GM12878 (cell line): ENCODE data around the gene SLITRK4. TPM values are rescaled to one million over a fixed set of nuclear protein-coding genes. Genes with fewer than 3 reads are reported as not detected.

Experiments
- ATAC-seq: fragments of 200-7000 bp; cut with Tn5 transposase; 3 replicates; pipeline ENCODE4 v1.9.1; 2020; ENCODE audit warnings: mild to moderate bottlenecking, moderate library complexity
- BruUV-seq: library from RNA; stranded (reverse); fragments of 400-500 nt; replicated peaks from 2 replicates; lab custom pipeline; 2021; lab: Mats Ljungman, UMichigan
- CTCF ChIA-PET: fragments of 300-600 bp; sonication (Branson Sonifier 250); formaldehyde crosslinking; extraction: SDS; loops from one replicate; lab custom pipeline; 2021; ENCODE audit warnings: inconsistent platforms; lab: Yijun Ruan, JAX
- POLR2A ChIA-PET: fragments of 350-600 bp; formaldehyde crosslinking; extraction: SDS; loops from one replicate; lab custom pipeline; 2021; ENCODE audit warnings: inconsistent platforms; lab: Charles Lee
- RAD21 ChIA-PET: fragments of 300-600 bp; sonication (Branson Sonifier 250); formaldehyde crosslinking; loops from one replicate; lab custom pipeline; 2023; ENCODE audit warnings: antibody characterized with exemption; ENCODE audit not compliant: unreplicated experiment; lab: Charles Lee
- SMC1A ChIA-PET: fragments of 300-600 bp; sonication (Branson Sonifier 250); formaldehyde crosslinking; loops from one replicate; lab custom pipeline; 2023; ENCODE audit not compliant: unreplicated experiment, uncharacterized antibody; lab: Charles Lee
- DNase-seq: peaks from one replicate; pipeline ENCODE4 v3.0.0-alpha.2; 2011; ENCODE audit warnings: low read depth, low spot score
- FAIRE-seq: peaks from 3 replicates; lab custom pipeline; 2011; peaks lifted over from hg19 to GRCh38; lab: Jason Lieb, UNC
- H2AFZ ChIP-seq: 2 replicates; pipeline ENCODE4 v1.6.0; 2011; ENCODE audit warnings: low read depth, low read length, control low read depth; ENCODE audit not compliant: control insufficient read depth
- H3K27ac ChIP-seq: 2 replicates; pipeline ENCODE4 v1.5.1; 2011; ENCODE audit warnings: control low read depth; ENCODE audit not compliant: control insufficient read depth, insufficient read depth
- H3K27me3 ChIP-seq, 2 experiments: replicated peaks in 1 of 2; 2 replicates each; pipeline versions ENCODE4 v1.6.0 to v1.6.1; 2011; ENCODE audit warnings: low read length in 1 of 2; ENCODE audit not compliant: control insufficient read depth in 2 of 2, insufficient read depth in 2 of 2
- H3K36me3 ChIP-seq, 2 experiments: 2 replicates each; pipeline ENCODE4 v1.5.1; 2011; ENCODE audit warnings: low read length in 1 of 2; ENCODE audit not compliant: control insufficient read depth in 2 of 2, insufficient read depth in 2 of 2
- H3K4me1 ChIP-seq: 2 replicates; pipeline ENCODE4 v1.6.1; 2011; ENCODE audit warnings: mild to moderate bottlenecking, low read length, moderate library complexity, mixed read lengths; ENCODE audit not compliant: control insufficient read depth, insufficient read depth
- H3K4me2 ChIP-seq: 2 replicates; pipeline ENCODE4 v1.6.0; 2011; ENCODE audit warnings: control low read depth; ENCODE audit not compliant: control insufficient read depth, insufficient read depth
- H3K4me3 ChIP-seq: fragments of 200-600 bp; sonication (generic); 2 replicates; pipeline ENCODE4 v1.5.1; 2016
- H3K79me2 ChIP-seq: 2 replicates; pipeline ENCODE4 v1.6.0; 2011; ENCODE audit warnings: low read length; ENCODE audit not compliant: control insufficient read depth, insufficient read depth
- H3K9ac ChIP-seq: 2 replicates; pipeline ENCODE4 v1.8.0; 2011; ENCODE audit warnings: low read length, control low read depth, mixed read lengths; ENCODE audit not compliant: control insufficient read depth, insufficient read depth
- H3K9me3 ChIP-seq: replicated peaks from 3 replicates; pipeline ENCODE4 v1.5.1; 2011; ENCODE audit warnings: mild to moderate bottlenecking, low read length; ENCODE audit not compliant: control insufficient read depth, insufficient read depth
- H4K20me1 ChIP-seq: 2 replicates; pipeline ENCODE4 v1.6.0; 2011; ENCODE audit not compliant: control insufficient read depth, insufficient read depth
- ASH2L ChIP-seq: fragments of 300-600, 200-600 bp; sonication (generic); IDR thresholded peaks from 2 replicates; pipeline ENCODE4 v1.6.1; 2017; ENCODE audit warnings: low read depth, mild to moderate bottlenecking, borderline replicate concordance
- BACH1 ChIP-seq: fragments of 450-650 bp; IDR thresholded peaks from 2 replicates; pipeline ENCODE4 v1.6.1; 2017; ENCODE audit warnings: mild to moderate bottlenecking, borderline replicate concordance
- BRCA1 ChIP-seq: IDR thresholded peaks from 2 replicates; pipeline ENCODE4 v1.6.1; 2011; ENCODE audit warnings: low read depth, low read length, improper control_type of control experiment
- CBX3 ChIP-seq: fragments of 200-600 bp; sonication (generic); IDR thresholded peaks from 2 replicates; pipeline ENCODE4 v1.6.1; 2016; ENCODE audit warnings: low read depth, borderline replicate concordance
- CREM ChIP-seq: IDR thresholded peaks from 2 replicates; pipeline ENCODE4 v1.6.1; 2014; ENCODE audit warnings: antibody characterized with exemption, low read depth
- LARP7 ChIP-seq: fragments of 450-650 bp; IDR thresholded peaks from 2 replicates; pipeline ENCODE4 v1.6.1; 2017; ENCODE audit warnings: mild to moderate bottlenecking
- MXI1 ChIP-seq: fragments of 150-350 bp; IDR thresholded peaks from 2 replicates; pipeline ENCODE4 v1.6.1; 2011; ENCODE audit warnings: low read depth, mild to moderate bottlenecking, inconsistent platforms, low read length, improper control_type of control experiment
- MYB ChIP-seq: fragments of 150-350 bp; IDR thresholded peaks from 2 replicates; pipeline ENCODE4 v1.6.1; 2014; ENCODE audit warnings: mild to moderate bottlenecking, low read depth, low read length, borderline replicate concordance
- POLR2A ChIP-seq: IDR thresholded peaks from 2 replicates; pipeline ENCODE4 v1.6.1; 2011; ENCODE audit warnings: low read depth, mild to moderate bottlenecking, low read length
- POLR2AphosphoS5 ChIP-seq: IDR thresholded peaks from 2 replicates; pipeline ENCODE4 v1.6.1; 2011; ENCODE audit warnings: mild to moderate bottlenecking, low read length, inconsistent platforms
- SPI1 ChIP-seq: IDR thresholded peaks from 2 replicates; pipeline ENCODE4 v1.6.1; 2011; ENCODE audit warnings: low read depth, mild to moderate bottlenecking, low read length, moderate library complexity, borderline replicate concordance; ENCODE audit not compliant: insufficient read depth
- TARDBP ChIP-seq: IDR thresholded peaks from 2 replicates; pipeline ENCODE4 v1.6.1; 2016; ENCODE audit warnings: borderline replicate concordance
- WRNIP1 ChIP-seq: IDR thresholded peaks from 2 replicates; pipeline ENCODE4 v1.6.1; 2011; ENCODE audit warnings: low read depth, low read length, improper control_type of control experiment, borderline replicate concordance
- ZNF622 ChIP-seq: fragments of 450-650 bp; IDR thresholded peaks from 2 replicates; pipeline ENCODE4 v1.6.1; 2017; ENCODE audit warnings: mild to moderate bottlenecking, inconsistent platforms
- WGBS: methylation state at CpG from one replicate; pipeline ENCODE4 v1.1.6; 2016; ENCODE audit warnings: low lambda C conversion rate; ENCODE audit not compliant: insufficient replicate concordance, insufficient coverage; ENCODE audit errors: missing lambda C conversion rate; 5-methylcytosine and 5-hydroxymethylcytosine counted together
- in situ Hi-C: fragments of 300-500 bp; cut with MboI; formaldehyde crosslinking; loops from 9 replicates; pipeline ENCODE4 v1.14.3; 2018; ENCODE audit warnings: mixed read lengths
- intact Hi-C: fragments of 100-400 bp; cut with micrococcal nuclease; formaldehyde crosslinking; loops from one replicate; pipeline ENCODE4 v1.14.2; 2022; ENCODE audit not compliant: unreplicated experiment
- polyA plus RNA-seq, 11 experiments: library from polyadenylated mRNA; depleted of rRNA in 4 of 11; unstranded in 6 of 11; stranded (reverse) in 5 of 11; fragments of >200 nt; fragmentation: Nextera tagmentation in 4 of 11; fragmentation: Illumina TruSeq in 1 of 11; extraction: Ambion mirVana in 4 of 11; extraction: Trizol in 1 of 11; gene quantifications; 1 replicate in 1 of 11; 2 replicates in 10 of 11; pipeline versions ENCODE4 v1.2.1 to v1.2.3, GENCODE V29; 2011 to 2016; ENCODE audit warnings: inconsistent platforms in 2 of 11, missing spikeins in 2 of 11, low read depth in 1 of 11
- total RNA-seq, 4 experiments: library from RNA; depleted of rRNA in 3 of 4; stranded (reverse); fragments of >200 nt in 3 of 4; fragmentation: Illumina TruSeq in 1 of 4; extraction: Trizol in 1 of 4; gene quantifications; 2 replicates each; pipeline versions ENCODE4 v1.2.1 to v1.2.3, GENCODE V29; 2013 to 2021
- TF ChIP-seq, protein P1 (sequence below): fragments of 450-650 bp; IDR thresholded peaks from 2 replicates; pipeline ENCODE4 v1.6.1; 2016; ENCODE audit warnings: mild to moderate bottlenecking

Gene SLITRK4
- total and polyA plus RNA-seq, 10 of the 15 experiments (the other 5 are each of a cell fraction or from before 2014, with no cell fraction given): 0.45 to 1.1 (median 0.66) TPM

- no peak for ATAC-seq
- Histone ChIP-seq H4K20me1 (no peaks in the 10 kb centered on the region), H3K79me2 (no peaks in the 10 kb centered on the region), H3K4me1 (no peaks in the 10 kb centered on the region), H3K9ac (no peak overlapping the region), H3K36me3 (no peaks in the 10 kb centered on the region), H2AFZ (no peak overlapping the region), H3K27me3 (no peaks in the 10 kb centered on the region), H3K27ac (no peak overlapping the region), H3K9me3 (no peaks in the 10 kb centered on the region), H3K4me3 (no peak overlapping the region), H3K4me2 (no peak overlapping the region)
- SMC1A ChIA-PET: no interaction called here
- intact Hi-C loops (no loop called here), in situ Hi-C loops (no loop called here)
- RAD21 ChIA-PET: no interaction called here
- FAIRE-seq: no peak
- no peak for DNase-seq
- CTCF ChIA-PET: no interaction called here
- 100% methylated on average over 1 of the region's 1 CpG for WGBS
- no TSS peak for BruUV-seq
- POLR2A ChIA-PET: no interaction called here
- TF ChIP-seq MYB (no peak), ASH2L (no peak), WRNIP1 (no peak), SPI1 (no peak), LARP7 (no peak), ZNF622 (no peak), POLR2A (no peak), POLR2AphosphoS5 (no peak), CREM (no peak), MXI1 (no peak), TARDBP (no peak), BRCA1 (no peak), BACH1 (no peak), CBX3 (no peak)
- TF ChIP-seq, protein P1, sequence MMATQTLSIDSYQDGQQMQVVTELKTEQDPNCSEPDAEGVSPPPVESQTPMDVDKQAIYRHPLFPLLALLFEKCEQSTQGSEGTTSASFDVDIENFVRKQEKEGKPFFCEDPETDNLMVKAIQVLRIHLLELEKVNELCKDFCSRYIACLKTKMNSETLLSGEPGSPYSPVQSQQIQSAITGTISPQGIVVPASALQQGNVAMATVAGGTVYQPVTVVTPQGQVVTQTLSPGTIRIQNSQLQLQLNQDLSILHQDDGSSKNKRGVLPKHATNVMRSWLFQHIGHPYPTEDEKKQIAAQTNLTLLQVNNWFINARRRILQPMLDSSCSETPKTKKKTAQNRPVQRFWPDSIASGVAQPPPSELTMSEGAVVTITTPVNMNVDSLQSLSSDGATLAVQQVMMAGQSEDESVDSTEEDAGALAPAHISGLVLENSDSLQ: no peak
- TF ChIP-seq, all 136 proteins: peak for 0
These were observed 34.1 kb downstream of the SLITRK4 start for GRCh38 chrX:143601809-143602208.
